WTC11 (cell line): ENCODE measurements around the gene MON2. TPM values are rescaled to one million over a fixed set of nuclear protein-coding genes. Genes with fewer than 3 reads are reported as not detected.
A peak's percentile ranks its signal among the peaks of the same experiment; 100 is the strongest.

Source experiments
- ATAC-seq: fragments of 200-7000 bp; cut with Tn5 transposase; 2 replicates; pipeline ENCODE4 v1.10.0; 2021; ENCODE audit warnings: mild to moderate bottlenecking, moderate library complexity
- CTCF ChIA-PET: fragments of 300-600 bp; sonication (Branson Sonifier 250); formaldehyde crosslinking; loops from one replicate; lab custom pipeline; 2021; ENCODE audit warnings: antibody characterized with exemption; lab: Charles Lee
- POLR2A ChIA-PET: fragments of 350-600 bp; sonication (Branson Sonifier 250); formaldehyde crosslinking; loops from one replicate; lab custom pipeline; 2021; ENCODE audit warnings: antibody characterized with exemption; lab: Charles Lee
- DNase-seq: peaks from one replicate; pipeline ENCODE4 v3.0.0; 2021; ENCODE audit warnings: low spot score
- H3K27ac Mint-ChIP-seq: 2 replicates; pipeline ENCODE4 v1.8.0; 2021; ENCODE audit warnings: mixed read lengths
- H3K27me3 Mint-ChIP-seq: 2 replicates; pipeline ENCODE4 v1.8.0; 2021; ENCODE audit warnings: low read depth, mild to moderate bottlenecking, moderate library complexity, mixed read lengths
- H3K36me3 Mint-ChIP-seq: 2 replicates; pipeline ENCODE4 v1.8.0; 2021; ENCODE audit warnings: mixed read lengths
- H3K4me1 Mint-ChIP-seq: 2 replicates; pipeline ENCODE4 v1.8.0; 2022; ENCODE audit warnings: mixed read lengths
- H3K4me3 Mint-ChIP-seq: 2 replicates; pipeline ENCODE4 v1.8.0; 2021; ENCODE audit warnings: mild to moderate bottlenecking, moderate library complexity, mixed read lengths
- H3K9me3 Mint-ChIP-seq: 2 replicates; pipeline ENCODE4 v1.8.0; 2021; ENCODE audit warnings: mixed read lengths
- AR ChIP-seq: fragments of 250-450 bp; sonication (Bioruptor Pico); IDR thresholded peaks from 2 replicates; pipeline ENCODE4 v1.9.0; 2021; ENCODE audit warnings: mild to moderate bottlenecking
- ATF1 ChIP-seq: sonication (generic); formaldehyde crosslinking; IDR thresholded peaks from 2 replicates; pipeline ENCODE4 v1.8.1; 2023; ENCODE audit warnings: mild to moderate bottlenecking, moderate library complexity, missing genetic modification reagents
- ATF2 ChIP-seq: sonication (generic); formaldehyde crosslinking; IDR thresholded peaks from 2 replicates; pipeline ENCODE4 v1.8.1; 2022; ENCODE audit warnings: low read depth, missing genetic modification reagents, borderline replicate concordance
- E2F5 ChIP-seq: sonication (generic); formaldehyde crosslinking; IDR thresholded peaks from 2 replicates; pipeline ENCODE4 v1.8.1; 2022; ENCODE audit warnings: mild to moderate bottlenecking, moderate library complexity, missing genetic modification reagents
- EMX1 ChIP-seq: fragments of 250-450 bp; sonication (Bioruptor Pico); IDR thresholded peaks from 2 replicates; pipeline ENCODE4 v1.8.0; 2021; ENCODE audit warnings: mild to moderate bottlenecking
- ESRRA ChIP-seq: sonication (generic); formaldehyde crosslinking; IDR thresholded peaks from 2 replicates; pipeline ENCODE4 v1.8.1; 2022; ENCODE audit warnings: mild to moderate bottlenecking, missing genetic modification reagents, borderline replicate concordance
- ETV6 ChIP-seq: sonication (generic); formaldehyde crosslinking; IDR thresholded peaks from 2 replicates; pipeline ENCODE4 v1.8.1; 2022; ENCODE audit warnings: mild to moderate bottlenecking, missing genetic modification reagents
- FOXK1 ChIP-seq: sonication (generic); formaldehyde crosslinking; IDR thresholded peaks from 2 replicates; pipeline ENCODE4 v1.8.0; 2022; ENCODE audit warnings: mild to moderate bottlenecking, moderate library complexity, missing genetic modification reagents
- FOXP1 ChIP-seq: sonication (generic); formaldehyde crosslinking; IDR thresholded peaks from 2 replicates; pipeline ENCODE4 v1.8.0; 2022; ENCODE audit warnings: missing genetic modification reagents, mild to moderate bottlenecking, moderate library complexity, borderline replicate concordance
- HMGXB4 ChIP-seq: sonication (generic); formaldehyde crosslinking; IDR thresholded peaks from 2 replicates; pipeline ENCODE4 v1.8.1; 2023; ENCODE audit warnings: mild to moderate bottlenecking, moderate library complexity, missing genetic modification reagents
- NFATC4 ChIP-seq: fragments of 250-450 bp; sonication (Bioruptor Pico); IDR thresholded peaks from 2 replicates; pipeline ENCODE4 v1.9.0; 2021; ENCODE audit warnings: mild to moderate bottlenecking
- NR1H2 ChIP-seq: sonication (generic); formaldehyde crosslinking; IDR thresholded peaks from 2 replicates; pipeline ENCODE4 v1.9.0; 2021; ENCODE audit warnings: mild to moderate bottlenecking, moderate library complexity, missing genetic modification reagents
- NR3C1 ChIP-seq: sonication (generic); formaldehyde crosslinking; conservative IDR thresholded peaks from 2 replicates; pipeline ENCODE4 v1.8.1; 2023; ENCODE audit warnings: low read depth, mild to moderate bottlenecking, missing genetic modification reagents
- SMAD3 ChIP-seq: sonication (generic); formaldehyde crosslinking; IDR thresholded peaks from 2 replicates; pipeline ENCODE4 v1.8.0; 2022; ENCODE audit warnings: missing genetic modification reagents, mild to moderate bottlenecking, borderline replicate concordance
- USF2 ChIP-seq: sonication (generic); formaldehyde crosslinking; IDR thresholded peaks from 2 replicates; pipeline ENCODE4 v1.8.1; 2023; ENCODE audit warnings: mild to moderate bottlenecking, missing genetic modification reagents, moderate library complexity
- ZNF263 ChIP-seq: sonication (generic); formaldehyde crosslinking; IDR thresholded peaks from 2 replicates; pipeline ENCODE4 v1.8.1; 2022; ENCODE audit warnings: low read depth, mild to moderate bottlenecking, moderate library complexity, missing genetic modification reagents
- ZNF416 ChIP-seq: fragments of 250-450 bp; sonication (Bioruptor Pico); IDR thresholded peaks from 2 replicates; pipeline ENCODE4 v1.9.0; 2021; ENCODE audit warnings: mild to moderate bottlenecking, inconsistent platforms
- total RNA-seq: library from RNA; stranded (reverse); gene quantifications from 3 replicates; pipeline ENCODE4 v1.2.3, GENCODE V29; 2021
- TF ChIP-seq, protein P1 (sequence below): sonication (generic); formaldehyde crosslinking; IDR thresholded peaks from 2 replicates; pipeline ENCODE4 v1.8.0; 2022; ENCODE audit warnings: mild to moderate bottlenecking, missing genetic modification reagents
- TF ChIP-seq, protein P2 (sequence below): sonication (generic); formaldehyde crosslinking; IDR thresholded peaks from 2 replicates; pipeline ENCODE4 v1.8.1; 2023; ENCODE audit warnings: mild to moderate bottlenecking, missing genetic modification reagents
- TF ChIP-seq, protein P3 (sequence below): sonication (generic); formaldehyde crosslinking; conservative IDR thresholded peaks from 2 replicates; pipeline ENCODE4 v1.8.1; 2022; ENCODE audit warnings: mild to moderate bottlenecking, missing genetic modification reagents

The MON2 gene
- total RNA-seq, 1 experiment from 2014 or later: 25.8 TPM

DNA sequence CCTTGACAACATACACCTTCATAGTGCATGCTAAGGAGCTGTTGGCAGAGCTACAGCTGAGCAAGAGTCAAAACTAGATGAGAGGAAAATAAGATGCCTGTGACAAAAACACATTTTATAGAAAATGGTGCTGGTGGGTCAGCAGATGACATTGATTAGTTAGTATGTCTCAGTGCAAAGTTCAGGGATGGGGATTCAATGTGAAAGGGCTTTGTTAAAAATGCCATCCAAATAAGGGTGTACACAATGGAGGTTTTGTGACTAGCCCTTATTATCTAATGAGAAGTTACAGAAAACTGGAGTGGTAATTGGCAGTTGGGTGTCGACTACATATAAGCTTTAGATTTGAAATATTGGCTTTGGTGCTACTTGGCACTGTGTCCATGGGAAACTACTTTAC is 169.0 kb downstream of the MON2 start:
- Mint-ChIP-seq H3K4me3 (no peak overlapping the region), H3K27ac (no peak overlapping the region), H3K36me3 (no peaks in the 10 kb centered on the region), H3K9me3 (no peaks in the 10 kb centered on the region), H3K4me1 (peaks cover 47% of the 10 kb centered on the region)
- CTCF ChIA-PET: no interaction called here
- ATAC-seq (no peak), DNase-seq (no peak)
- POLR2A ChIA-PET: no interaction called here
- no peak for TF ChIP-seq USF2 (CRISPR knock-in tag)
- no peak for TF ChIP-seq NFATC4 (CRISPR knock-in tag)
- TF ChIP-seq, protein P1, sequence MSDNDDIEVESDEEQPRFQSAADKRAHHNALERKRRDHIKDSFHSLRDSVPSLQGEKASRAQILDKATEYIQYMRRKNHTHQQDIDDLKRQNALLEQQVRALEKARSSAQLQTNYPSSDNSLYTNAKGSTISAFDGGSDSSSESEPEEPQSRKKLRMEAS (CRISPR knock-in tag): no peak
- TF ChIP-seq NR3C1 (CRISPR knock-in tag): no peak
- TF ChIP-seq SMAD3: no peak
- no peak for TF ChIP-seq ZNF416 (CRISPR knock-in tag)
- no peak for TF ChIP-seq HMGXB4 (CRISPR knock-in tag)
- TF ChIP-seq, all 79 proteins: peak for 0
- H3K27me3 Mint-ChIP-seq: peaks cover 40% of the 10 kb centered on the region

DNA sequence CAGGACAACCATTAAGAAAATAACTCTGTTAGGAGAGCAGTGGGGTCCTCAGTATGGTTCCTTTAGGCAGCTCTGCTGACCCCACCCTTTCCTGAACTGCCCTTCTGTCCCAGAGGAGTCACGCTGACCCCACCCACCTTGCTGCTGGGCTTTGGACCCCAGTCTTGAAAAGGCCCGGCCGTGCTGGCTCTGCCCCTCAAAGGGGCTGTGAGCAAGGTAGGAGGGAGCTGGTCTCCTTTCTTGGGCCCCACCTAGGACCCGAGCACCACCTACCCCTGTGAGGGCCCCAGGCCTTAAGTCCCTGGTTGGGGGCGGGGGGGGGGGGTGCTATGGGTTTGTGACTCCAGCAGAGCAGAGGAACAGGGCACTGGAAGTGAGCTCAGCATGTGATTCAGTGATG is 171.1 kb downstream of the MON2 start:
- H3K36me3 Mint-ChIP-seq: no peaks in the 10 kb centered on the region
- POLR2A ChIA-PET: no interaction called here
- no peak for DNase-seq
- H3K4me3 Mint-ChIP-seq: no peak overlapping the region
- CTCF ChIA-PET: interaction anchor here (0.6 to 1.2 kb wide), 4 partner anchors 34 to 1281 kb away, joined by 3 to 5 read pairs (median 4); no protein-coding TSS in a partner anchor
- H3K27me3 Mint-ChIP-seq: peaks cover 28% of the 10 kb centered on the region
- peak; percentile 57 for ATAC-seq
- H3K4me1 Mint-ChIP-seq: peaks cover 44% of the 10 kb centered on the region
- no peak for TF ChIP-seq FOXP1 (CRISPR knock-in tag)
- no peak for TF ChIP-seq E2F5 (CRISPR knock-in tag)
- TF ChIP-seq EMX1 (CRISPR knock-in tag): no peak
- no peak for TF ChIP-seq ATF2 (CRISPR knock-in tag)
- TF ChIP-seq ATF1 (CRISPR knock-in tag): no peak
- no peak for TF ChIP-seq NR1H2 (CRISPR knock-in tag)
- no peaks in the 10 kb centered on the region for H3K9me3 Mint-ChIP-seq
- no peak overlapping the region for H3K27ac Mint-ChIP-seq

- TF ChIP-seq AR (CRISPR knock-in tag) (no peak), NR1H2 (CRISPR knock-in tag) (no peak), ZNF263 (CRISPR knock-in tag) (no peak), ETV6 (no peak), FOXK1 (no peak), ESRRA (CRISPR knock-in tag) (no peak)
- TF ChIP-seq, protein P2, sequence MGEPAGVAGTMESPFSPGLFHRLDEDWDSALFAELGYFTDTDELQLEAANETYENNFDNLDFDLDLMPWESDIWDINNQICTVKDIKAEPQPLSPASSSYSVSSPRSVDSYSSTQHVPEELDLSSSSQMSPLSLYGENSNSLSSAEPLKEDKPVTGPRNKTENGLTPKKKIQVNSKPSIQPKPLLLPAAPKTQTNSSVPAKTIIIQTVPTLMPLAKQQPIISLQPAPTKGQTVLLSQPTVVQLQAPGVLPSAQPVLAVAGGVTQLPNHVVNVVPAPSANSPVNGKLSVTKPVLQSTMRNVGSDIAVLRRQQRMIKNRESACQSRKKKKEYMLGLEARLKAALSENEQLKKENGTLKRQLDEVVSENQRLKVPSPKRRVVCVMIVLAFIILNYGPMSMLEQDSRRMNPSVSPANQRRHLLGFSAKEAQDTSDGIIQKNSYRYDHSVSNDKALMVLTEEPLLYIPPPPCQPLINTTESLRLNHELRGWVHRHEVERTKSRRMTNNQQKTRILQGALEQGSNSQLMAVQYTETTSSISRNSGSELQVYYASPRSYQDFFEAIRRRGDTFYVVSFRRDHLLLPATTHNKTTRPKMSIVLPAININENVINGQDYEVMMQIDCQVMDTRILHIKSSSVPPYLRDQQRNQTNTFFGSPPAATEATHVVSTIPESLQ (CRISPR knock-in tag): no peak
- TF ChIP-seq, protein P3, sequence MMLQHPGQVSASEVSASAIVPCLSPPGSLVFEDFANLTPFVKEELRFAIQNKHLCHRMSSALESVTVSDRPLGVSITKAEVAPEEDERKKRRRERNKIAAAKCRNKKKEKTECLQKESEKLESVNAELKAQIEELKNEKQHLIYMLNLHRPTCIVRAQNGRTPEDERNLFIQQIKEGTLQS: no peak
- Mint-ChIP-seq H3K27ac (no peak overlapping the region; the same call in 1 of the 2 replicates), H3K36me3 (peaks cover 2% of the 10 kb centered on the region), H3K4me1 (peaks cover 46% of the 10 kb centered on the region), H3K9me3 (no peaks in the 10 kb centered on the region), H3K27me3 (0 out of 2 replicates have a peak, but pooled peaks cover under 1% of the 10 kb centered on the region), H3K4me3 (no peak overlapping the region)
- DNase-seq (no peak), ATAC-seq (peak; percentile 30)
- POLR2A ChIA-PET: no interaction called here
- CTCF ChIA-PET: interaction anchor here (0.9 to 1.3 kb wide), 3 partner anchors 9 to 60 kb away, joined by 4 to 5 read pairs (median 5); no protein-coding TSS in a partner anchor
Observed at GRCh38 chr12:62640910-62641448, 174.4 kb downstream of the MON2 start.
